IMR-90 (cell line): ENCODE measurements around the gene ANKRD55. TPM values are rescaled to one million over a fixed set of nuclear protein-coding genes. Genes with fewer than 3 reads are reported as not detected.

ENCODE experiments used
- ATAC-seq: fragments of 200-7000 bp; cut with Tn5 transposase; 2 replicates; pipeline ENCODE4 v1.9.1; 2020; ENCODE audit warnings: low read depth, mild to moderate bottlenecking, moderate library complexity
- BruUV-seq: library from RNA; stranded (reverse); fragments of 400-500 nt; replicated peaks from 2 replicates; lab custom pipeline; 2021; lab: Mats Ljungman, UMichigan
- CTCF ChIA-PET: fragments of 300-600 bp; formaldehyde crosslinking; extraction: SDS; loops from one replicate; lab custom pipeline; 2021; ENCODE audit warnings: antibody characterized with exemption; lab: Yijun Ruan, JAX
- POLR2A ChIA-PET: fragments of 300-600 bp; sonication (Branson Sonifier 250); formaldehyde crosslinking; loops from one replicate; lab custom pipeline; 2022; ENCODE audit warnings: antibody characterized with exemption; ENCODE audit not compliant: unreplicated experiment; lab: Charles Lee
- DNase-seq: peaks from one replicate; pipeline ENCODE4 v3.0.0; 2013
- H2AFZ ChIP-seq: replicated peaks from 2 replicates; pipeline ENCODE3; 2013; ENCODE audit warnings: low read length, mild to moderate bottlenecking; ENCODE audit not compliant: poor library complexity
- H2AK5ac ChIP-seq: 2 replicates; pipeline ENCODE4 v1.6.1; 2013; ENCODE audit warnings: low read depth, low read length, inconsistent platforms
- H2AK9ac ChIP-seq: replicated peaks from 2 replicates; pipeline ENCODE3; 2013; ENCODE audit warnings: mild to moderate bottlenecking, low read depth, low read length, moderate library complexity; ENCODE audit not compliant: poor library complexity
- H2BK120ac ChIP-seq: 2 replicates; pipeline ENCODE4 v1.6.1; 2013; ENCODE audit warnings: low read depth, low read length, inconsistent platforms
- H2BK15ac ChIP-seq: 3 replicates; pipeline ENCODE4 v1.6.1; 2013; ENCODE audit warnings: low read depth, low read length, inconsistent platforms
- H2BK20ac ChIP-seq: 2 replicates; pipeline ENCODE4 v1.6.1; 2013; ENCODE audit warnings: low read depth, mild to moderate bottlenecking, inconsistent platforms, low read length, moderate library complexity
- H2BK5ac ChIP-seq: 2 replicates; pipeline ENCODE4 v1.6.1; 2013; ENCODE audit warnings: mild to moderate bottlenecking, low read depth, low read length, inconsistent platforms; ENCODE audit not compliant: poor library complexity, severe bottlenecking
- H3K14ac ChIP-seq: replicated peaks from 2 replicates; pipeline ENCODE4 v1.6.1; 2013; ENCODE audit warnings: low read depth, low read length, inconsistent platforms
- H3K18ac ChIP-seq: 2 replicates; pipeline ENCODE4 v1.6.1; 2013; ENCODE audit warnings: low read depth, low read length, control low read depth
- H3K23ac ChIP-seq: 2 replicates; pipeline ENCODE4 v1.6.1; 2013; ENCODE audit warnings: low read depth, low read length, inconsistent platforms
- H3K27ac ChIP-seq: 2 replicates; pipeline ENCODE4 v1.5.1; 2013; ENCODE audit warnings: mild to moderate bottlenecking, control low read depth, low read length; ENCODE audit not compliant: insufficient read depth
- H3K27me3 ChIP-seq: 2 replicates; pipeline ENCODE4 v1.6.1; 2013; ENCODE audit warnings: low read length; ENCODE audit not compliant: control insufficient read depth, insufficient read depth
- H3K36me3 ChIP-seq: 2 replicates; pipeline ENCODE4 v1.6.1; 2013; ENCODE audit warnings: low read length, mixed read lengths; ENCODE audit not compliant: control insufficient read depth, insufficient read depth
- H3K4ac ChIP-seq: 2 replicates; pipeline ENCODE4 v1.6.1; 2013; ENCODE audit warnings: low read depth, low read length, inconsistent platforms
- H3K4me1 ChIP-seq: 2 replicates; pipeline ENCODE4 v1.6.1; 2013; ENCODE audit warnings: low read length, mixed read lengths; ENCODE audit not compliant: control insufficient read depth, insufficient read depth
- H3K4me2 ChIP-seq: 2 replicates; pipeline ENCODE4 v1.6.1; 2013; ENCODE audit warnings: low read depth, mild to moderate bottlenecking, control low read depth, low read length, moderate library complexity
- H3K4me3 ChIP-seq: 2 replicates; pipeline ENCODE4 v1.5.1; 2013; ENCODE audit warnings: low read depth, mild to moderate bottlenecking, control low read depth, low read length, moderate library complexity; ENCODE audit not compliant: insufficient read depth
- H3K56ac ChIP-seq: 2 replicates; pipeline ENCODE4 v1.6.1; 2013; ENCODE audit warnings: low read length, inconsistent platforms; ENCODE audit not compliant: insufficient read depth; ENCODE audit errors: extremely low read depth
- H3K79me1 ChIP-seq, 2 experiments: 2 replicates each; pipeline ENCODE4 v1.6.1; 2013; ENCODE audit warnings: low read length in 2 of 2, inconsistent platforms in 1 of 2, low read depth in 1 of 2
- H3K9ac ChIP-seq: 2 replicates; pipeline ENCODE4 v1.6.1; 2013; ENCODE audit warnings: low read depth, low read length, control low read depth
- H3K9me1 ChIP-seq: 2 replicates; pipeline ENCODE4 v1.6.1; 2013; ENCODE audit warnings: low read length, inconsistent platforms; ENCODE audit not compliant: insufficient read depth
- H3K9me3 ChIP-seq: 2 replicates; pipeline ENCODE4 v1.6.1; 2013; ENCODE audit warnings: low read length; ENCODE audit not compliant: control insufficient read depth, insufficient read depth
- H4K20me1 ChIP-seq: 2 replicates; pipeline ENCODE4 v1.6.1; 2013; ENCODE audit warnings: low read length, inconsistent platforms; ENCODE audit not compliant: insufficient read depth
- H4K5ac ChIP-seq: 2 replicates; pipeline ENCODE4 v1.6.1; 2013; ENCODE audit warnings: mild to moderate bottlenecking, low read depth, low read length, control low read depth
- H4K8ac ChIP-seq, 2 experiments: 2 replicates each; pipeline ENCODE4 v1.6.1; 2013; ENCODE audit warnings: low read depth in 2 of 2, low read length in 2 of 2, control low read depth in 1 of 2, inconsistent platforms in 1 of 2
- H4K91ac ChIP-seq: 2 replicates; pipeline ENCODE4 v1.6.1; 2013; ENCODE audit warnings: low read depth, low read length, inconsistent platforms; ENCODE audit not compliant: insufficient read depth
- BHLHE40 ChIP-seq: fragments of 150-350 bp; IDR thresholded peaks from 2 replicates; pipeline ENCODE4 v1.6.1; 2016; ENCODE audit warnings: mild to moderate bottlenecking, low read depth, low read length
- CEBPB ChIP-seq: IDR thresholded peaks from 2 replicates; pipeline ENCODE4 v1.6.1; 2012; ENCODE audit warnings: low read depth, low read length, improper control_type of control experiment
- CHD1 ChIP-seq: IDR thresholded peaks from 2 replicates; pipeline ENCODE4 v1.6.1; 2012; ENCODE audit warnings: low read depth, low read length, improper control_type of control experiment
- CTCF ChIP-seq: conservative IDR thresholded peaks from 2 replicates; pipeline ENCODE4 v1.5.1; 2012; ENCODE audit warnings: mild to moderate bottlenecking, low read depth, low read length, improper control_type of control experiment
- ELK1 ChIP-seq: fragments of 150-350 bp; IDR thresholded peaks from 2 replicates; pipeline ENCODE4 v1.6.1; 2016; ENCODE audit warnings: low read depth, mild to moderate bottlenecking, low read length, moderate library complexity, borderline replicate concordance
- FOS ChIP-seq: fragments of 150-350 bp; IDR thresholded peaks from 2 replicates; pipeline ENCODE4 v1.6.1; 2016; ENCODE audit warnings: low read depth, low read length
- MAFK ChIP-seq: IDR thresholded peaks from 2 replicates; pipeline ENCODE4 v1.6.1; 2012; ENCODE audit warnings: low read depth, low read length, improper control_type of control experiment
- MAZ ChIP-seq: IDR thresholded peaks from 2 replicates; pipeline ENCODE4 v1.6.1; 2012; ENCODE audit warnings: low read depth, mild to moderate bottlenecking, low read length, improper control_type of control experiment, moderate library complexity, borderline replicate concordance
- MXI1 ChIP-seq: IDR thresholded peaks from 2 replicates; pipeline ENCODE4 v1.6.1; 2012; ENCODE audit warnings: low read depth, mild to moderate bottlenecking, low read length, moderate library complexity, borderline replicate concordance
- NFE2L2 ChIP-seq: fragments of 150-350 bp; IDR thresholded peaks from 2 replicates; pipeline ENCODE4 v1.6.1; 2016; ENCODE audit warnings: low read depth, mild to moderate bottlenecking, low read length
- POLR2A ChIP-seq: IDR thresholded peaks from 2 replicates; pipeline ENCODE4 v1.6.1; 2012; ENCODE audit warnings: mild to moderate bottlenecking, low read depth, low read length
- RAD21 ChIP-seq: IDR thresholded peaks from 2 replicates; pipeline ENCODE4 v1.6.1; 2012; ENCODE audit warnings: low read length, improper control_type of control experiment
- RCOR1 ChIP-seq: IDR thresholded peaks from 2 replicates; pipeline ENCODE4 v1.6.1; 2012; ENCODE audit warnings: mild to moderate bottlenecking, low read length, improper control_type of control experiment; ENCODE audit not compliant: insufficient replicate concordance
- RFX5 ChIP-seq: IDR thresholded peaks from 2 replicates; pipeline ENCODE4 v1.8.0; 2012; ENCODE audit warnings: low read depth, mild to moderate bottlenecking, low read length, moderate library complexity
- SMC3 ChIP-seq: fragments of 150-350 bp; IDR thresholded peaks from 2 replicates; pipeline ENCODE4 v1.6.1; 2016; ENCODE audit warnings: low read depth, mild to moderate bottlenecking, antibody characterized with exemption, low read length, moderate library complexity
- WGBS, 2 experiments: methylation state at CpG; one replicate each; pipeline versions ENCODE4 v1.1.5 to v1.1.7; 2013; ENCODE audit warnings: missing lambda C conversion rate in 2 of 2; ENCODE audit not compliant: insufficient read length in 1 of 2; ENCODE audit errors: extremely low coverage in 2 of 2; 5-methylcytosine and 5-hydroxymethylcytosine counted together
- dilution Hi-C: fragments of 300-500 bp; cut with HindIII; formaldehyde crosslinking; loops from one replicate; pipeline ENCODE4 v1.14.3; 2018; ENCODE audit warnings: low sequenced_read_pairs; ENCODE audit not compliant: unreplicated experiment
- in situ Hi-C: fragments of 300-500 bp; cut with MboI; formaldehyde crosslinking; loops from 3 replicates; pipeline ENCODE4 v1.14.3; 2019; ENCODE audit warnings: low sequenced_read_pairs, inconsistent platforms, mixed read lengths
- intact Hi-C: fragments of 100-400 bp; cut with micrococcal nuclease; formaldehyde crosslinking; loops from 2 replicates; pipeline ENCODE4 v1.10.0; 2022
- polyA plus RNA-seq, 3 experiments: library from polyadenylated mRNA; depleted of rRNA; stranded (reverse); fragments of >200 nt; gene quantifications; 2 replicates each; pipeline ENCODE4 v1.2.3, GENCODE V29; 2012; ENCODE audit warnings: low replicate concordance in 1 of 3
- total RNA-seq: library from RNA; depleted of rRNA; stranded (reverse); fragments of >200 nt; gene quantifications from 2 replicates; pipeline ENCODE4 v1.2.3, GENCODE V29; 2012
- TF ChIP-seq, protein P1 (sequence below): fragments of 150-350 bp; IDR thresholded peaks from 2 replicates; pipeline ENCODE4 v1.6.1; 2017; ENCODE audit warnings: mild to moderate bottlenecking, antibody characterized with exemption, low read length, low read depth

ANKRD55 gene
- total and polyA plus RNA-seq, 2 of the 4 experiments (the other 2 are of a cell fraction), result not detected

GRCh38 chr5:56255502-56255901 lies 22.4 kb upstream of the ANKRD55 start:
- TF ChIP-seq ELK1 (no peak), FOS (no peak), CTCF (no peak), NFE2L2 (no peak), SMC3 (no peak), BHLHE40 (no peak), MAZ (no peak), POLR2A (no peak), MAFK (no peak), RFX5 (no peak), RAD21 (no peak), CEBPB (no peak), MXI1 (no peak), CHD1 (no peak), RCOR1 (no peak)
- TF ChIP-seq, protein P1, sequence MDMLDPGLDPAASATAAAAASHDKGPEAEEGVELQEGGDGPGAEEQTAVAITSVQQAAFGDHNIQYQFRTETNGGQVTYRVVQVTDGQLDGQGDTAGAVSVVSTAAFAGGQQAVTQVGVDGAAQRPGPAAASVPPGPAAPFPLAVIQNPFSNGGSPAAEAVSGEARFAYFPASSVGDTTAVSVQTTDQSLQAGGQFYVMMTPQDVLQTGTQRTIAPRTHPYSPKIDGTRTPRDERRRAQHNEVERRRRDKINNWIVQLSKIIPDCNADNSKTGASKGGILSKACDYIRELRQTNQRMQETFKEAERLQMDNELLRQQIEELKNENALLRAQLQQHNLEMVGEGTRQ, result no peak
- H4K5ac ChIP-seq, result no peak overlapping the region
- no peak overlapping the region for H4K8ac ChIP-seq
- H3K36me3 ChIP-seq, result no peaks in the 10 kb centered on the region
- H2BK15ac ChIP-seq, result no peak overlapping the region
- H3K56ac ChIP-seq, result no peak overlapping the region
- no peaks in the 10 kb centered on the region for H3K79me1 ChIP-seq
- H3K18ac ChIP-seq, result no peak overlapping the region
- no peak overlapping the region for H3K27ac ChIP-seq
- intact Hi-C loops (loop anchor here (5.0 kb wide), 1 partner anchor 43 kb away; no protein-coding TSS in a partner anchor), dilution Hi-C loops (no loop called here), in situ Hi-C loops (loop anchor here (25.0 kb wide), 1 partner anchor 957 kb away; no protein-coding TSS in a partner anchor)
- H3K9ac ChIP-seq, result no peak overlapping the region
- no TSS peak for BruUV-seq
- POLR2A ChIA-PET, result no interaction called here
- H3K9me3 ChIP-seq, result no peaks in the 10 kb centered on the region
- no peak overlapping the region for H2BK5ac ChIP-seq
- no peak overlapping the region for H3K4me3 ChIP-seq
- no peak overlapping the region for H3K14ac ChIP-seq
- H4K20me1 ChIP-seq, result no peaks in the 10 kb centered on the region
- H3K27me3 ChIP-seq, result no peaks in the 10 kb centered on the region
- WGBS, 2 experiments, result no CpG with 5 or more reads among the region's 1 CpG
- H2BK20ac ChIP-seq, result no peak overlapping the region
- ATAC-seq (no peak), DNase-seq (no peak)
- no peak overlapping the region for H3K23ac ChIP-seq
- CTCF ChIA-PET, result no interaction called here
- no peaks in the 10 kb centered on the region for H3K9me1 ChIP-seq
- peaks cover 12% of the 10 kb centered on the region for H3K4me1 ChIP-seq
- H3K4me2 ChIP-seq, result no peak overlapping the region
- H2AK9ac ChIP-seq, result no peak overlapping the region
- H2AFZ ChIP-seq, result no peak overlapping the region
- no peak overlapping the region for H2BK120ac ChIP-seq
- no peak overlapping the region for H3K4ac ChIP-seq
- H4K91ac ChIP-seq, result no peak overlapping the region
- no peak overlapping the region for H2AK5ac ChIP-seq
